Measurements from ENCODE around the gene OR6T1.

The OR6T1 gene, protein sequence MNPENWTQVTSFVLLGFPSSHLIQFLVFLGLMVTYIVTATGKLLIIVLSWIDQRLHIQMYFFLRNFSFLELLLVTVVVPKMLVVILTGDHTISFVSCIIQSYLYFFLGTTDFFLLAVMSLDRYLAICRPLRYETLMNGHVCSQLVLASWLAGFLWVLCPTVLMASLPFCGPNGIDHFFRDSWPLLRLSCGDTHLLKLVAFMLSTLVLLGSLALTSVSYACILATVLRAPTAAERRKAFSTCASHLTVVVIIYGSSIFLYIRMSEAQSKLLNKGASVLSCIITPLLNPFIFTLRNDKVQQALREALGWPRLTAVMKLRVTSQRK

DNA sequence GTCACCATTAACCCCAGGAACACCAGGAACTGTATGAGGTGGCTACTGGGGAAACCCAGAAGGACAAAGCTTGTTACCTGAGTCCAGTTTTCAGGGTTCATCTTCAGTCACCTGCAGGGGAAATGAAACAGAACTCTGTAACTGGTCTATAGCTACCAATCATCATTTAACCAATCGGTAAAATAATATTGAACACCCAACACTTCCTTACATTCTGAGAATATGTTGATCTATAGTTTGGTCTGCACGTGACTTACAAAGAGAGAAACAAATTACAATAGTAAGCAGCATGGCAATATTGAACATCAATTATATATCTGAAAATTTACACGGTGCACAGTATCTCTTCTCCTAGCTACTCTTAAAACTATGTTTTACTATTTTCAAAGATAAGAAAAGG lies at the start of gene OR6T1:
OR6T1 (minus strand) TSS at position 101 of the 400 bp plus-strand sequence; CDS start at position 101, 0 bp downstream.
- no peak for DNase-seq

DNA sequence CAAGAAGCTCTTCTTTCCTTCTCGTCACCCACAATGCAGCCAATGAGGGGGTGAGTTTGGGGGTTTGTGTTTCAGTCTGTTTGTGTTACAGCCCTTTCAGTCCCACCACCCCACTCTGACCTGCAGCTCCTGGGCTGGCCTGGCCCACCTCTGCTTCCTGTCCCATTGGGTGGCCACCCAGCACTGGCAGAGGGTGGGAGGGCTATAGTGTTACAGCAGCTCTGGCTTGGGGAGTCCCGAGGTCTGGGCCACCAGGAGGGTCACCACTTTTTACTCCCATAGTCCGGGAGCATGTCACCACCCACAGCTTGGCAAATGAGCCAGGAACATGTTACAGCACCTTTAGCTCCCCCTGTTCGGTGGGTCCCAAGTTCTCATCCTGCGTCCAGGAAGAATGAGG lies 35.7 kb upstream of the OR6T1 start:
- no peak for DNase-seq

DNA sequence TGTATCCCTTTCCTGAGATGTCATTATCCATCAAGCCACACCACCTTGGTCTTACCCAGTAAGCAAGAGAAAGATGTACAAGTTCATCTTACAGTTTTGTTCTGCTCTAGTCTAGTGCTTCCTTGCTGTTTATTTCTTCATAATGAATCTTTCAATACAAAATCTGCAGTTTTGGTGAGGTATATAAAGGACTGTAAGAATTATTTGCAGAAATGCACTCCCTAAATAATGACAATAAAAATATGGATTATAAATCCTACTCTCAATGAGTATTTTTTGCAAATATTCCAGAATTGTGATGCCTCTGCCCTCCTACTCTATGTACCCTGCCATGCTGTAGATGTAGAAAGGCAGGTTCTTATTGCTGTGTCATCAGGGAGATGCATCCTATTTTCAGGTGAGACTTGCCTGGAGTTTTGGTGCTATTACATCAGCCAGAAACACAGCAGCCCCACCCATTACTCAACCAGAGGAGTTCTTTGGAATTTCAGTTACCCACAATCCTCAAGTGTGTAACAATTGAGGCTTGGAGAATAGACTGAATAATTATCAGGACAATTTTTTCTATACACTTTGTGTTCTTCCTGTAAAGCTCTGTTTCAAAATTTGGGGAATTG lies 34.2 kb upstream of the OR6T1 start, which contains the start of gene OR10S1:
OR10S1 (minus strand) TSS at position 51 of the 617 bp plus-strand sequence. CDS start 117 bp downstream, outside the sequence.
- no peak for DNase-seq

DNA sequence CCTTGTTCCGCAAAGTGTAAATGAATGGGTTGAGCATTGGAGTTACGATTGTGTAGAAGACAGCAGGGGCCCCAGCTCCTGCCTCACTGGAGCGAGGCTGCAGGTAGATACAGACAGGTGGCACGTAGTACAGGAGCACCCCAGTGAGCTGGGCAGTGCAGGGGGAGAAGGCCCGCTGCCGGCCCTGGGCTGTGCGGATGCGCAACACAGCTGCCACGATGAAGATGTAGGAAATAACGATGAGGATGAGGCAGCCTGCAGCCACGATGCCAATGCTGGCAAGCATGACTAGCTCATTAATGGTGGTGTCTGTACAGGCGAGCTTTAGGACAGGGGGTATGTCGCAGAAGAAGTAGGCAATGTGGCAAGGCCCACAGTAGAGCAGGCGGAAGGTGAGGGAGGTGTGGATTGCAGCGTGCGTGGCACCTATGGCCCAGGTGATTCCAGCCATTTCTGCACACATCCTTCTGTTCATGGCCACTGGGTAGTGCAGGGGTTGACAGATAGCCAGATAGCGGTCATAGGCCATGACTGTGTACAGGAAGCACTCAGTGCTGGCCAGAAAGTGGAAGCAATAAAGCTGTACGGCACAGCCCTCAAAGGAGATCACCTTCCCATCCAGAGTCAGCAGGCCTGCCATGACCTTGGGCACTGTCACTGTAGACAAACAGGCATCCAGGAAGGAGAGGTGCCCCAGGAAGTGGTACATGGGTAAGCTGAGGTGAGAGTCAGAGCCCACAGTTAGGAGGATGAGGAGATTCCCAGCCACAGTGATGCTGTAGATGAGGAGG lies 33.3 kb upstream of the OR6T1 start:
- DNase-seq, result no peak

DNA sequence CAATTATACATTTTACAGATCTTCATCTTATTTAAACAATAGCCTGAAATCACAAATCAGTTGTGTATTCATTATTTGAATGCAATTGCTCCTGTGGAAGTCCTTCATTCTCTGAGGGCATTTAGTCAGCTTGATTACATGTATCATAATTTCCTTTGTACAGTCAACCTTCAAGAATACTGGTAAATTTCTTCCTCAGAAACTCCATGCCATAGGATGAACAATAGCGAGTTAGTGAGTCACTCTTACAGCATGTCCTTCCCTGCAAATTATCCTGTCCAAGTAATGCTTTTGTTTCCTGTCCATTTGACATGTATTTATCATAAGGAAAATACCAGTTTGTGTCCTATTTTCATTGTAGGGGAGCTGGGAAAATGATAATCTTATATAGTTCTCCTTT lies 30.2 kb upstream of the OR6T1 start:
- no peak for DNase-seq

DNA sequence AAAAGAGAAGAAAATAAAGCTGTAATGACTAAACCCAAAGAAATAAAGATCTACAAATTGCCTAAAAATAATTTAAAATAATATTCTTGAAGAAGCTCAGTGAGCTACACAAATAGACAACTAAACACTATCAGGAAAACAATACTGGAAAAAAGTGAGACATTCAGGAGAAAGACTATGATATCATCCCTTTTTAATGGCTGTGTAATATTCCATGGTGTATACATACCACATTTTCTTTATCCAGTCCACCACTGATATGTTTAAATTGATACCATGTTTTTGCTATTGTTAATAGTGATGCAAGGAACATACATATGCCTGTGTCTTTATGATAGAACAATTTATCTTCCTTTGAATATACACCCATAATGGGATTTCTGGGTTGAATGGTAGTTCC lies 13.1 kb upstream of the OR6T1 start:
- DNase-seq, result no peak

DNA sequence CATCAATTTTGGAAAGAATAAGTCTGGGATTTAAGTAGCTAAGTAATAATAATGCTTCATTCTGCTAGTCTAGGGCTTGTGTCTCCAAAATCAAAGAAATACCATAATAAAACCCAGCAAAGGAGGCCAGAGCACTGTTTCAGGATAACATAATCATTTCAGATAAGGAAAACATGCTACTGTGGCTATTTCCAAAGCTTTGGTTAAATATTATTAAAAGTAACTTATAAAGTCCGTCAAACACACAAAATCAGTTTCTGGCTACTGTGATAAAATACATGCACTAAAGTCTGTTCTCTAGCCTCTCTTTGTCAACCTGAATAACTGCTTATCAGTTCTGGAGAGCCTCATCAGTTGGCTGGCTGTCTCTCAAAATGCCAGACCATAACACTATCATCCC lies 1.5 kb upstream of the OR6T1 start:
- no peak for DNase-seq

DNA sequence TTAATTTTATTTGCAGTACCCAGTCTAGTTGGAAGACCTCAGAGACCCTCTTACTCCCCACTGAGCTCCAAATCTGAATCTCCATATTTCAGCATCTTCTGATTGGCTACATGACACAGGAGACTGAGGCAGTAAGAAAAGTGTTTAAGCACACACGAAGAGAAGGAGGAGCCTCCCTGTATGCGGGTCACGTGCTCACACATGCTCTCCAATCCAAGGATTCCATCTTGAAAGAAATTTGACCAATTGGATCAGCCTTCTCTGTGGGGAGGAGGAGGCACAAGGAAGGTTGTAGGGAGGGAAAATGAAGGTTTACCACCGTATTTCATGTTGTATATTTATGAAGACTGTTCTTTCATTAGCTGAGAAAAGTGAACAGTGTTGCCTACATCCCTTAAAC lies 1.2 kb downstream of the OR6T1 start:
- DNase-seq, result no peak

DNA sequence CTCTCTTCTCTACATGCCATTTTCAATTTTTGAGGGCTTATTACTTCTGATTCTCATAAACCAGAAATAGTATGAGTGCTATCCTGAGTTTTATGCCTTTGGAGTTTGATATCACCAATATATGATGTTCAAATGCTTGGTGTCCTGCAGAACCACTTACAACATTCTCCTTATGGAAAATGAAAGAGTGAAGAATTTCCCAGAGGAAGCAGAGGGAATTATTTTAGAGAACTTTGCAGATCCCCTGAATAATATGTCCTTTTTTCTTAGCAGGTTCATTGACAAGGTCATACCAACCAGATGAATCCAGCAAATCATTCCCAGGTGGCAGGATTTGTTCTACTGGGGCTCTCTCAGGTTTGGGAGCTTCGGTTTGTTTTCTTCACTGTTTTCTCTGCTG lies 4.3 kb downstream of the OR6T1 start, which contains the start of gene OR4D5:
OR4D5 (plus strand) TSS at position 301 of the 400 bp plus-strand sequence; CDS start at position 301, 0 bp downstream.
- no peak for DNase-seq

DNA sequence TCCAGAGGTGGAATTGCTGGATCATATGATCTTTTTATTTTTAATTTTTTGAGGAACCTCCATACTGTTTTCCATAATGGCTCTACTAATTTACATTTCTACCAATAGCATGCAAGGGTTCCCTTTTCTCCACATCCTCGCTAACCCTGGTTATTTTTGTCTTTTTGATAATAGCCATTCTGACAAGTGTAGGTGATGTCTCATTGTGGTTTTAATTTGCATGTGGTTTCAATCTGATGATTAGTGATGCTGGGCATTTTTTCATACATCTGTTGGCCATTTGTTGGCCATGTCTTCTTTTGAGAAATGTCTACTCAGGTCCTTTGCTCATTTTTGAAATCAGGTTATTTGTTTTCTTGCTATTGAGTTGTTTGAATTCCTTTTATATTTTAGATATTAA lies 19.6 kb downstream of the OR6T1 start:
- DNase-seq, result no peak

DNA sequence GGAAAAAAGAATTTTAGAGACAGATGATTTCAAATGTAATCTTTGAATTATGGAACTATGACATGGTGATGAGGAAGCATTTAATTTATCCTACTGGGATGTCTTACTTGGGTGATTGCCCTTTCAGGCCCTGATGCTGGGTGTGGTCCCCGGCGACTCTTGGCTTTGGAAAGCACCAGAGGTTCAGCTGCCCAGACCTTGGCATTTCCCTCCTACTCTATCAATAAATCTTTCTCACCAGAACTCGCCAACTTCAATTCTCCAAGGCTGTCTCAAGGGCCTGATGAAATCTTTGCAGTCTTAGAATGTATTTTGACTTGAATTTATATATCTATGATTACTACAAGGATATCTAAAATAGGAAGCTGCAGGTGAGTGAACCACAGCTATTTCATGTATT lies 22.7 kb downstream of the OR6T1 start:
- DNase-seq, result no peak

DNA sequence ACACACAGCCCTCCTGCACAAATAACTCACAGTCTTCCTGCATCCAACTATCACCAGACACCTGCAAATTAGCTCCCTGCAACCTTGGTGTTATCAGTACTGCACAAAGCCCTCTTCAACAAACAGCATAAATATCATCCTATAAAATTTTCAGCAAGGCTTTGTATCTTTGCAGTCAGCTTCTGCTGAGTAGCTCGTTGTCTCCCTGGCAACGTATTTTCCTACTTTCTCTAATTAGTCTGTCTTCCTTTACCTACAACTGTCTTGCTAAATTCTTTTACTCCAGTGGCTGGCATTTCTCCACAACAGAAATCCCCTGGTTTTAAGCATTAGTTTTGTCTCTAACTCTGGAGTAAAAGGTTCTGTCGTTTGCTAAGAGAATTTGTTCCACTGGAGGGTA lies 37.8 kb downstream of the OR6T1 start:
- no peak for DNase-seq

DNA sequence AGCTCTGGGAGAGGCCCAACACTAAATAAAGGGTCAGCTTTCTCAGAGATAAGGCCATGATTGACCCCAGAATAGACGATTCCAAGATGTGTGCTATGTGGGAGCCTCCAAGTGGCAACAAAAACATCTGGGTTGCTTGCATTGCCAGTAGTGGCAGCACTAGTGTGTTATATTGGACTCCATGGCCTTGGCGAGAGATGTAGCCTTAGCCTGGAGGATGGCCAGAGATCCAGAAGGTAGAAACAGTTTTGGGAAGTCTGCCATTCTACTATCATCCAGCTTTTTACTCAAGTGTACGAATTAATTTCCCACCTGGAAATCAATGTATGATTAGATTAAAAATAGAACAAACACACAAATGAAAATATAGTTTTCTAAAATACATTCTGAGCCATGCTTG lies 38.7 kb downstream of the OR6T1 start:
- no peak for DNase-seq

DNA sequence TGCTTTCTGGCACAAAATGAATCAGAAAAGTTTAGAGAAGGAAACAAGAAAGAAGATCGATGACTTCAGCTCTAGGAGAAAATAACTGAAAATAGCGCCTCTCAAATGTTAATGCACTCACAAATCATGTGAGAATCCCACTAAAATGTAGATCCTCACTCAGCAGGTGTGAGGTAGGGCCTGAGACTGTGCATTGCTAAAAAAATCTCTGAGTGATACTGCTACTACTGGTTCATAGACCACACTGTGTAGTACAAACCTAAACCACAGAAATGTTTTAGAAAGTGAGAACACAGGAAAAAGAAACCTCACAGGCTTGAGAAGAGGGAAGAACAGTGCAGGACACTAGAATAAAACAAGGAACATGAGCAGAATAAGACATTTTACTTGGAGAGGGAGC lies 39.7 kb downstream of the OR6T1 start:
- DNase-seq, result no peak

DNA sequence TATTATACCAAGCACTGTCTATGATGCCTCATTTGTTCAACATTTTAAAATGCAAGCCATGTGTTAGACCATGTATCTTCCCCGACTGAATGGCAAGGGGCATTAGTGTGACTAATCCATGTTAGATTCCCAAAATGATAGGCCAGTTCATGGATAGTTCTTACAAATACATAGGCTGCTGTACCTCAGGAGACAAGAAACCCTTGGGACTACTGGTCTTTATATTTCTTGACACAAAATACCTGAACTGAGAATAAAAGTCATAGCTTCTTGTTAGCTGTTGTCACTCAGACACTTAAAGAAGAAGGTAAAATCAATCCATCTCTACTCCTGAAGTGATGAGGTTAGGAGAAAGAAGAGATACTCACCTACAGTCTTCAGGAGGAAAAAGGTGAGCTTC lies 41.8 kb downstream of the OR6T1 start, which contains the start of gene OR8D4:
OR8D4 (plus strand) TSS at position 301 of the 400 bp plus-strand sequence. CDS start 4,265 bp downstream, outside the sequence.
- no peak for DNase-seq

DNA sequence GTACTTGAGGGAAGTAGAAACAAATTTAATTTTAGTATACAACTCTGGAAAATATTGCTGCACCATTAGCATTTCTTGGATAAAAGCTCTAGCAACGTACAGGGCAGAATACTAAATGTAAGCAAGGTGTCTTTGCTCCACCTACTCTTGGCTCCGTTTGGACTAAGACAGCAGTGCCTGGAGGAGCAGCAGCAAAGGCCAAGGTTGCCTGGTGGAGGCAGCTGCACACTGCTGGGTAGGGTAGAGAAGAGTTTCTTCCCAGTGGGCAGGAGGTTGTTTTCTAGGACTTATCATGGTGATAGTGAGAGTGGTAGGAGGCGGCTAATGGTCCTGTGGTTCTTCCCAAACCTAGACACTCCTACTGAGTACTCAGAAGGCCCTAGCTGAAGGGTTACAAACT lies 43.8 kb downstream of the OR6T1 start:
- no peak for DNase-seq

Data from DMS153 (cell line).